ENCODE data around the gene LYRM9.
"Not testable (repeated sequence)": the region's sequence is repeated elsewhere in the genome, so short reads cannot be mapped to it uniquely, and the experiment has no call there.

The LYRM9 gene

DNA sequence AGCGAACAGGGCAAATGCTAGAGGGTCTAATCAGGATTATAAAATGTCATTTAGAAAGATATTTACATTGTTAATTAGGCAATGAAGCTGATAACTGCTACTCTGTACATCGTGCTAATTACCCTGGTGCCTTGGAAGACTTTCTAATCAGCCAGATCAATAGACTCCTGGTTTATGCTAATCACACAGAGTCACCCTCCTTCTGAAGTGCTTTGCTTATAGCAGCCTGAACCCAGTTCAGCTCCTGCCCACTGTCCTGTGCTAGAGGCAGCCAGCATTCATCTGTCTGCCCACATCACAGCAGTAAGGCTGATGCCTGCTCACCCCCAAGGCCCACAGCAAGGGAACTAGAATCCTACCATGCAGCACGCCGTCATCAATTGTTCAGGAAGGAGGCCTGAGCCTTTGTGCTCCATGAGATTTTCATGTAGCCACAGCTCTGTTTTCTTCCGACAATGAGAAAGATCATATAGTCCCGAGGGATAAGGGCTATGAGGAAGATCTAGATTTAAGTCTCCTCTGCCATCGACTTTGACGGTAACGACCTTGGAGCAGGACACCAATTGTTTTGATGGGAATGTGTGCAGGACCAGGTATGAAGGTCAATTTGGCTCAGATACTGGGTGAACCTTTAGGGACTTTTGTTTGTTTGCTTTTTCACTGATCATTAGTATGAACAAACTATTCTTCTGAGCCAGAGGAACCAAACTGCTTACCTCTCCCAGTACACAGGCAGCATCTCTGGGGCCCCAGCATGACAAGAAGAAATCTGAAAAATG lies 12.5 kb upstream of the LYRM9 start:
- no peak for DNase-seq

DNA sequence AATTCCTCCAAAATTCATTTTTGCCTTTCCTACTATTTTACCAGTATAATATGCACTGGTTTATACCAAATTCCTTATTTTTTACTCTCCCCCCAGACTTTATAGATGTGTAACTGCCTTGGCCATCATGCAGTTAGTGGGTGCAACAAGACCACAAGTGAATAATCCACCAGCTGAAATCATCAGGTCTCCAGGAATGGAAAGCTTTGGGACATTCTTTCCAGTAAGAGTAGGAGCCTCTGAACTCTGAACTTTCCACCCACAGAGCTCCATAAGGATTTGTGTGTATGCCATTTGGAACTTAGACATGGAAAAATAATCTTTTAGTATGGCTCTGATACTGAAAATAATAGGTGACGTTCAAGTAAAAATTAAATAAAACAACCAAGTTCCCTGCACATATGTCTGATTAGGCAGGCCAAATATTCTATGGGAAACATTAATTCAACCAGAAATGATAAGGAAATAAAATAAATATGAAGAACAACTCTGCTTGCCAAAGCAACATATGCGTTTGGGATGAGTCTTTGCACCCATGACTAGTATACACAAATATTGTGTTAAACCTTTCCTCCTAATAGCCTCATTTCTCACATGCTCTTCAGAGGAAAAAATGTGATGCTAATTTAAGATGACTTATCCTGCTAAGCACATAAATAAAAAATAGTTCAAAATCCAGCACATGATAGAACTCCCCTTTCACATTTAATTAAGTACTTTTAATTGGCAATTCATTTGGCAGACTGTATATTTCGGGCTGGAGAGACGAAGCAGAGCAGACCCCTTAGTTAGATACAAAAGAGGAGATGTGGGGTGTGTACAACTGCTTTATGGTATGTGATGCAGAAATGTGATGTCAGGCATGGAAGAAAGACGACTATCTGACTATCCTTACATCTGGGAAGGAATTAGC lies 11.6 kb upstream of the LYRM9 start:
- no peak for DNase-seq

DNA sequence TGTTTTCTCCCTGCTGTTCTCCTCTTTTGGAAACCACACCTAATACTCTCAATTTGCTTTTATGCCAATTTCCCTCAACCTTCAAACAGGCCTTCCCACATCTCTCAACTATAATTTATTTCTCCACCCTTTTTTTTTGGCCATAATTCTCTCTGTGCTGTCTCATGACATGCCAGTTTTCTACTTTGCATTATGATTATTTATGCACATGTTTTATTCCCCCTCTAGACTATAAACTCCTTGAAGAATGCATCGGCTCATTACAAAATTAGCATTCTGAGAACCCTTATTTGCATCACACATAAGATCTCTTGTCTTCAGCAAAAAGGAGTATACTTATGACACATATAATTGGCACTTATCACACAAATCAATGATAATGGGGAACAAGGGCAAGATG lies 10.9 kb upstream of the LYRM9 start:
- DNase-seq, result no peak

DNA sequence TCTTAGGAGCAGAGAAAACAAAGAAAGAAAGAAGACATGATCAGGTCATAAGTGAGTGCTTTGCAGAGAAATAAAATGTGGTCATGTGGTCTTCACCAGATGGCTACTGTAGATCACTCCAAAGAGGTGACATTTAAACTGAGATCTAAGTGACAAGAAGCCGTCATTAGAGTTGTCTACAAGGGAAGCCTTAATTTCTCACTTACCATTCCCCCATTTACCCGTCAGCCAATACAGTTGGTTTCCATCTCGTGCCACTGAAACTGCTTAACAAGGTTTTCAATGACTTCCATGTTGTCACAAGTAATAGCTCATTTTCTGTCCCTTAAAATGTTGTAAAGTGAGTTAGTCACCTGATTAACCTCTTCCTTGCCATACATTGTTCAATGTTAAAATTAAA lies 6.4 kb upstream of the LYRM9 start:
- no peak for DNase-seq

DNA sequence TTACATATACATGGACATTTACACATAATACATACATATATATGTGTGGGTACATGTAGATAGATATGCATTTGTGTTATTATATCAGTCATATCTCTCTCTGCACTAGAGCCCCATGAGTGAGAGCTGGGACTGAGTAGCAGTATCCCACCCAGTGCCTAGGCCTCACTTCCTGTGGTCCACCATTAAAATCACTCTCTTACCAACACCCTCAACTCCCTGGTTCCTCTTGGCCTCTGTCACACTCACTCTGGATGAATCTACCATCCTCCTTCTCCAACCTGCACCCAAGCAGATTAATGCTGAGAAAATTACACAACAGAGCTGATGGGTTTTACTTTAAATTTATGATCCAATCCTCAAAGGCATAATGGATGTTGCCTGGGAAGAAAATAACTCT lies 4.9 kb upstream of the LYRM9 start:
- no peak for DNase-seq

DNA sequence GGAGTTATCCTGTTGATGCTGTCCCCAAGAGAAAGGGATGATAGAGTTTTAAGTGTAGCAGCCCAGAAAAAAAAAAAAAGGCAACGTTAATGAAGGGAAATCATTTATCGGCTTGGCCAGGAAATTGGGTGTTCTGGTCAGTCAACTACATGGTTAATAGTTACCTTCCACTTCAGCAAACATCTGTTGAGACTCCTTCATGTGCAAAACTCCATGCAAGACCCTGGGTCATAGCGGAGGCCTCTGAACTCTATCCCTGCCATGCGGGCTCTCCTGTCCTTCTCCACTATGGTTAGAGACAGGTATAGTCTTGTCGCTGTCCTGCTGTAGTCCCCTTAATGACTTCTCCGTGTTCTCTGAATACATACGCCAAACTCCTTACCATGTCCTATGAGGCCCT lies 3.5 kb upstream of the LYRM9 start:
- DNase-seq, result no peak

DNA sequence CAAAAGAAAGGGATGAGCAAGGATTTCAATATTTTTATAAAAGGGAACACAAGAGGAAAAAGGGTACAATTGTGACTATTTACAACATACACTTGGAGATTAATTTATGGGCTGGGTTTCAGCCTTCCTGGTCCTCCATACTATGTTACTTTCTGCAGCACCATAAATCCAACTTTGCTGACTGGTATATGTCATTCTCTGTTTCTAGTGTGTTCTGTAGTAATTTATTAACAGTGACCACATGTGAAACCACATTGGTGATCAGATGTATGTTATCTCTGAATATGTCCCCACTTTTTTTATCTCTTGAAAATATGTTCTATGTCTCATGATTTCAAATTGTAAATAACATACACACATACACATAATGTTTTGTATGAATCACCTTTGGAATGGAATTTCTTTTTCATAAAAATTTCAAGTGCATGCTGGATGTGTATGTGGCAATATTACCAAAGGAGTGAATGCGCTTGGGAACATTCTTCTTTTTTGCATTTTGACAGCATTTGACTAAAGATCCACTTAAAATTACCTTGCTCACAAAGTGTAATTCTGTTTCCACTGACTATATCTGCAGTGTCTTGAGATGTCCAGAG lies 2.9 kb upstream of the LYRM9 start:
- DNase-seq, result no peak

DNA sequence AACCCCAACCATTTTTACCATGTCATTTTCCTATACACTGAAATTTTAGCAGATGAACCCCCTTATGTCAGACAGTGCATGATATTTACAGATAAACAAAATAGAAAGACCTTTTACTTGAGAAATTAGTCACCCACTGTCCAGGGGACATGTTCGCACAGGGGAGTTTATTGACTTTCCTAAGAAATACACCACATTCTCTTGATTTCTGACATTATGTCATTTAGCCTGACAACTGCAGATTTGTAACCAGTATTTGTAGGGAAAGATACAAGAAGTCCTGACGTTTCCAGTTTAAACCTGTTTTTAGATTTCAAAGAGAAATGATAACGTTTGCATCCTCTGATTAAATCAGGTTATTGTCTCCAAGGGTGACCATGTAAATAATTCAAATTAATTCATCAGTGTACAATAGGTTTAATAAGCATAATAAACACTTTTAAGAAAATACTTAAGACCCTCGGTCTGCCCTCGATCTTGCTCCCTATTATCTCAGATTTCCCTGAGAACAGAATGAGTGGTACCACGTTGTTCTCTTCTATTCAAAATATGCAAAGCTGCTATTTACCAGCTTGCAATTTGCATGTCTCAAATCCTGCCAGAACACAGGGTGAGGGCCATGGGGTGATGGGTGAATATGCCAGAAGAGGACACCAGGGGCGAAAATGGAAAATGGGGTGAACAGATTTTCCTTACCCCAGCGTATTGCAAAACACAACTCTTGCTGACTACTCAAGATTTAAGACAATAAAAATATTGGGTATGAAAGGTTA lies 2.1 kb upstream of the LYRM9 start:
- DNase-seq, result no peak

DNA sequence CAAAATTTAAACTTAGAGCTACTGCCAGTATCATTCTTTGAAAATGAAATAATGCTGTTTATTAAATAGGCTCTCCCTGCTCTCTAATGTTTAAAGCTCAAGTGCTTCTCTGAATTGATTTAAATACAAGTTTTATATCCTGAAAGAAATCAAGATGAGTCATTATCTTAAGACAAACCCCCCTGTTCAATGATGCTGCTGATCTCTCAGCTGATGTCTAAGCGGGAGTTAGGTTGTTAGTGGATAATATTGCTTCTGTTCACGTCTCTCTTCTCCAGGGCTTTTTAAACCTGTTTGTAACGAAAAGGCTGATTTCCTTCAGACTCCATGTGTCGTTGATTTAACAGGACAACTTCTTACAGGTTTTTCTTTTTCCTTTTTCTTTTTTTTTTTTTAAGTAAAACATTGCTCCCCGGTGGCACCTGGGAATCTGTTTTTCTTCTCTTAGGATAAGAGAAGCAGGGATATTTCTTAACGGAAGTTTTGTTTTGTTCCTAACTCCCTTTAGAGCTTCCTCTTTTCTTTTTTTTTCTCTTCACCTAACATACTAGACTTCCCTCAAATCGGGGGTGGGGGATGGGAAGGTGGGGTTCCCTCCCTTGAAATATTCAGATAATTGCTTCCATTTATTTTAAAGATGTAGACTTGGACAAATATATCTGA lies 807 bp upstream of the LYRM9 start:
- no peak for DNase-seq

DNA sequence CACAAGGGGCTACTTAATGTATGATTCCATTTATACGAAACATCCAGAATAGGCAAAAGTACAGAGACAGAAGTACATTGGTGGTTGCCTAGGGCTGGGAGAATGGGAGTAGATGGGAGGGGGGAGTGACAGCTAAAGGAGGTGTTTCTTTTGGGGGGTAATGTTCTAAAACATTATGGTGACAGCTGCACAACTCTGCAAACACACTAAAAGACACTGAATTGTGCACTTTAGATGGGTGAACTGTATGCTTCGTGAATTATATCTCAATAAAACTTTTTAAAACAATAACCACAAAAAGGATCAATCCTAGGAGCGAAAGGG lies 661 bp downstream of the LYRM9 start:
- no peak for DNase-seq

DNA sequence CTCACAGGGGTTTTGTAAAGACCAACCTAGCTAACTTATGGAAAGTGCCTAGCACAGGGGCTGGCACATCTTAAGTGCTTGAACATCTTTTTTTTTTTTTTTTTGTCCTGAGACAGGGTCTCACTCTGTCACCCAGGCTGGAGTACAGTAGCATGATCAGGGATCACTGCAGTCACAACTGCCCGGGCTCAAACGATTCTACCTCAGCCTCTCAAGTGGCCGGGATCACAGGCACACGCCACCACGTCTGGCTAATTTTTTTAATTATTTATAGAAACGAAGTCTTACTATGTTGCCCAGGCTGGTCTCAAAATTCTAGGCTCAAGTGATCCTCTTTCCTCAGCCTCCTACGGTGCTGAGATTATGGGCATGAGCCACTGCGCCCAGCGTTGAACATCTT lies 1.3 kb downstream of the LYRM9 start:
- no peak for DNase-seq

DNA sequence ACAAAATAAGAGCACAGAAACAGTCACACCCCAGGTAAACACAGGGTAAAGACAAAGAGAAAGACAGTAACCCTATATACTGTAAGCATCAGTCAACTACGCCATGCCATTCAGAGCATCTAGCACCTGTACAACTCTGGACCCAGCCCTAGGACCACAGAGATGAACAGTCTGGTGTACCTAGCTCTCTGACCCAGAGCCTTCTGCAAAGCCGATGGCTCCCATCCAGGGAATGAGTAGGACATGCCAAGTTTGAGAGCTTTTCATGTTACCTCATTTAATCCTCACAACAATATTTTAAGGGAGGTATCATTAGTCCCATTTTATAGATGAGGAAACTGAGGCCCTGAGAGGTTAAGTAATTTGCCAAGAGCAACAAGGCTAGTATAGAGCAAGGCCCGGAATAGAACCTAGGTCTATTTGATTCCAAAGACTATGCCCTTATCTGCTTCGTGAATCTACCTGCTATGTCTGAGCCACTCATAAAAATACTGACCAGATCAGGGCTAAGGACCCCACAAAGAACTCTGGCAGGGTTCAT lies 3.4 kb downstream of the LYRM9 start:
- no peak for DNase-seq

DNA sequence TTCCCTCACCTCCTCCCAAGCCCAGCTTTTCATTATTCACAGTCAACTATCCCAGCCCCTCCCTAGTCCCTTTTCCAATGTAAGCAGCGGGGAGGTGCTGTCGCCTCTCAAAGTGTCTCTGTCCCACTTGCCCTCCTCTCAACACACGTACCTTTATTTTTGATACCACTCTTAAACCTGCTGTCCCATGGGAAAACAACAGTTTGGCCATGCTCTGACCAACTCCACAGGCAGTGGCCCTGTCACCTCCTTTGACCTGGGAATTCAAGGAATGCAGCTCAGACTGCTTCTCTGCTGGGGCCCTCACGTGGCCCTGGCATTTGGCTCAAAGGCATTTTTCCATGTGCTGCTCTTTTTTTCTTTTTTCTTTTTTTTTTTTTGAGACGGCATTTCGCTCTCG lies 4.2 kb downstream of the LYRM9 start:
- DNase-seq, result no peak

DNA sequence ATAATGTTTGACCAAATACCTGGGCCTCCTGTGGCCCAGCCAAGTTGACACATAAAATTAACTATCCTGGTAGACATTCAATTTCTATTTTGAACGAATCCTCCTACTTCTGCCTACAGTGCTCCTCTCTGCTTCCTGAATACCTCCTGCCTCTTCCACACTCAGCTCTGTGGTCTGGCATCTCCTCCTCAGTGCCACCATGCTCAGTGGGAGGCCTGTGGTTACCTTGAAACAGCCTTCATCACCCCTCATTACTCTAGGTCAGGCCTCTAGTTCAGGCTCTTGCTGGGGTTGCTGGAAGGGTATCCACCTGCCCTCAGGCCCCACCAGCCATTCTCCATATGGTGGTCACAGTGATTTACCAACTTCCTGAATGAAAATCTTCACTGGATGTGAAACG lies 5.1 kb downstream of the LYRM9 start:
- no peak for DNase-seq

DNA sequence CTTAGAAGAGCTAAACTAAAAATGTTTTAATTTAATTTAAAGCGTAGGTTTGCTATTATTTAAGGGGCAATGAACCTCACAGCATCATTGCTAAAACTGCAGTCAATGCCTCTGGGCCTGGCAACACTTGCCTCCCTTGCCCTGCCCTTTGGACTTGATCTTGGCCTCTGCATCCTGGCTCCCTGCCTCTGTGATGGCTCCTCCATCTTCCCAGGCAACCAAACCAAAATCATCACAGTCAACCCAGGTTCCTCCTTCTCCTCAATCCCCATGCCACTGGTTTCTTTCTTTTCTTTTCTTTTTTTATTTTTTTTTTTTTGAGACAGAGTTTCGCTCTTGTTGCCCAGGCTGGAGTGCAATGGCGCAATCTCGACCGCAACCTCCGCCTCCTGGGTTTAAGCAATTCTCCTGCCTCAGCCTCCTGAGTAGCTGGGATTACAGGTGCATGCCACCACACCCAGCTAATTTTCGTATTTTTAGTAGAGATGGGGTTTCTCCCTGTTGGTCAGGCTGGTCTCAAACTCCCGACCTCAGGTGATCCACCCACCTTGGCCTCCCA lies 6.7 kb downstream of the LYRM9 start:
- DNase-seq, result not testable (repeated sequence)

DNA sequence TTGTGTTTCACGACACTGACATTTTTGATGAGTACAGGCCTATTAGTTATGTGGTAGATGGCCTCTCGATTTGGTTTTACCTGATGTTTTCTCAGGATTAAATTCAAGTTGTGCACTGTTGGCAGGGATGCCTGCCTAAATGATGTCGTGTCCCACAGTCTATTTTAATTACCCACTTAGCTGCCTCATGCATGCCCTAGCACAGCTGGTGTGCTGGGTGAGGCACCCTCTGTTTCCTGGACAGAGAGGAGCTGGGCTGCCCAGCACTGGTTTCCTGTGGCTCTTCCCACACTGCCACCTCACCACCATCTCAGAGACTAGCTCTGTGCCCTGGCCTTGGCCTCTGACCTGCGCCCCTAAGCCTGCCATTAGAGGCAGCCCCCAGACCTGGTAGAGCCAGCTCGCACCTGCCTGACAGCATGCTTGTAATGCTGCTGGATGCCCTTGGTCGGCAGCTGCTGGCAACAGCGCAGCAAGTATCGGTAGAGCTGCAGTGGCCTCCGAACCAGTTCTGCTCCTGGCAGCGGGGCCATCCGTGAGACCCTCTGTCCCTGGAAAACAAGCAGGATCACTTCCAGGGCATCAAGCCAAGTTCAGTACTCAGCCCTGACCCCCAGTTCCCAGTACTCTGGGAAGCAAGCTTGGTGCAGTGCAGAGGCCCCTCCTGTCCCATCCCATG lies 10.9 kb downstream of the LYRM9 start:
- no peak for DNase-seq

DNA sequence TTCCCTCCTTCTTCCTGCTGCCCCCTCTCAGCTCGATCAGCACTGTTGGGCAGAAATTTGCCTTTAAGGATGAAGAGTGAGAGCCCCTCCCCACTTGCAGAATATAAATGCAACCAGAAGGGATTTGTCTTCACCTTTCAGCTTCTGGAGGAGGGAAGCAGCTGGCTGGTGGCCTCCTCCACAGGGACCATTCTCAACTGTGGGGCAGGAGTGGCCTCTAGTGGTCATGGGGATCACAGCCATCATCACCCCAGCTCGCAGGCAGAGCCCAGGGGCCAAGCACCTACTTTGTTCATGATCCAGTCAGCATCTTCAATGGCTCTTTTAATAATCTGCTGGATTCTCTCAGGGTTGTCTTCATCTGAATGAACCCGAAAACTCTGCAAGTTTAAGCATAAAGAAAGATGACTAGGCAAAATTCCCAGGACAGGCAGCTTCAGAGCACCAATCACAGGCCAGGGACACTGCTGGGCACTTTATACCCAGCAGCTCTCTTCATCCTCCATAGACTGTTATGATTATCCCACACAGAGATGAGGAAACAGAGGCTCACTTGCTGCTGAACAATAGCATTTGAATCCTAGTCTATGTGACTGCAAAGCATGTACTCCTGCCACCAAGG lies 13.1 kb downstream of the LYRM9 start:
- DNase-seq, result peak; percentile 90

DNA sequence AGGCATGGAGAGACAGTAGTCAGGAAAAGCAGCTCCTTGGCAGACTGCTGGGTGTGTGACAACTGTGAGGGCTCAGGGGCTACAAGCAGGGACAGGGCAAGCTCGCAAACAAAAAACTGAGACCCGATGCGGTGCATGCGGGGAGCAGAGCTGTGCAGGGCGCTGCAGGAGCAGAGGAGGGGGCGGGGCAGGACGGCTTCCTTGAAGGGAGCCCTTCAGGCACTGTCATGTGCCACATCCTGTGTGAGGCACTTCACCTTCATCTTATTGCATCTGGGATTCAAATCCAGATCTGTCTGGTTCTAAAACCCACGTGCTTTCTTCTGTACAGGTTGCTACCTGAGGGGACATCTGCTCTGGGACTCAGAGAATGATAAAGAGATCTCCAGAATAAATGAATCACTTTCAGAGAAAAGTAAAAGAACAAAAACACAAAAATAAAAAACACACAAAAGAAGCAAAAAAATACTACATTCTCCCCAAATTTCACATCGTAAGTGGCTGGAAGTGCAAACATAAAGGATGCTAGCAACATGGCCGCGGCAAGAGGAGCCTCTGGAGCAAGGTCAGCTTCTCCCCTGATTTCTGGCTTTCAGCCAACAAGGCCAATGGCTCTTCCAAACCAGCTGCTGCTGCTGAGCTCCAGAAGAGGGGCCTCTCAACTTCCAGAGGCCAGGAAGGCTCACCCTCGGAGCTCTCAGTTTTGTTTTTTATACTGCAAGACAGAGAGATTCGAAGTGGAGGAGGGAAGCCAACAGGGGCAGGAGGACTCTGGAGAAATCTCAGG lies 14.2 kb downstream of the LYRM9 start:
- peak; percentile 59 for DNase-seq

DNA sequence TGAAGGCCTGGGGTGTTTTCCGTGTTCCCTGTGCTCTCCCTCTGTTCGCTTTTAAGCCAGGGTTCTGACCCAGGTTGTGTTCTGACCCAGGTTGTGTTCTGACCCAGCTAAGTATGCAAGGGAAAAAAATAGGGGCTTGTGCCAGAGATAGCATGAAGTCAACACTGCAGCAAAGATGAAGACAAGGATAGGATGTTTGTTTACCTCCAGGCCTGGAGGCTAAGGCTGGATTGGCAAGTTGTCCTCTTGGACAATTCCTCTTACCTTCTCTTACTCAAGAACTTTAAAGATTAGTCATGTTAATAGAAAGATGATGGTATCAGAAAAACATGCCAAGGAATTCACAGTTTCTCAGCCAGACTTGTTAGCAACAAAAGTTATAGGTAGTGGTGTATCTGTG lies 19.4 kb downstream of the LYRM9 start:
- no peak for DNase-seq

DNA sequence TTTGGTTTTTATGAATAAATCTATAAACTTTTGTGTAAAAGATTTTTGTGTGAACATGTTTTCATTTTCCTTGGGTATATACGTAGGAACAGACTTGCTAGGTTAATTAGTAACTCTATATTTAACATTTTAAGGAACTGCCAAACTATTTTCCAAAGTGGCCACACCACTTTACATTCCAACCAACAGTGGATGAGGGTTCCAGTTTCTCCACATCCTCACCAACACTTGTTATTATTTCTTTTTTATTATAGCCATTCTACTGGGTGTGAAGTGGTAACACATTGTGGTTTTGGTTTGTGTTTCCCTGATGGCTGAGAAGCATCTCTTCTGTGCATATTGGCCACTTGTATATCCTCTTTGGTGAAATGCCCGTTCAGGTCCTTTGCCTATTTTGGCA lies 20.0 kb downstream of the LYRM9 start:
- DNase-seq, result no peak

Data from right forelimb (tissue), 1 donor.